ENCODE data around the gene NOTCH1.
A peak's percentile ranks its signal among the peaks of the same experiment; 100 is the strongest.

The NOTCH1 gene

DNA sequence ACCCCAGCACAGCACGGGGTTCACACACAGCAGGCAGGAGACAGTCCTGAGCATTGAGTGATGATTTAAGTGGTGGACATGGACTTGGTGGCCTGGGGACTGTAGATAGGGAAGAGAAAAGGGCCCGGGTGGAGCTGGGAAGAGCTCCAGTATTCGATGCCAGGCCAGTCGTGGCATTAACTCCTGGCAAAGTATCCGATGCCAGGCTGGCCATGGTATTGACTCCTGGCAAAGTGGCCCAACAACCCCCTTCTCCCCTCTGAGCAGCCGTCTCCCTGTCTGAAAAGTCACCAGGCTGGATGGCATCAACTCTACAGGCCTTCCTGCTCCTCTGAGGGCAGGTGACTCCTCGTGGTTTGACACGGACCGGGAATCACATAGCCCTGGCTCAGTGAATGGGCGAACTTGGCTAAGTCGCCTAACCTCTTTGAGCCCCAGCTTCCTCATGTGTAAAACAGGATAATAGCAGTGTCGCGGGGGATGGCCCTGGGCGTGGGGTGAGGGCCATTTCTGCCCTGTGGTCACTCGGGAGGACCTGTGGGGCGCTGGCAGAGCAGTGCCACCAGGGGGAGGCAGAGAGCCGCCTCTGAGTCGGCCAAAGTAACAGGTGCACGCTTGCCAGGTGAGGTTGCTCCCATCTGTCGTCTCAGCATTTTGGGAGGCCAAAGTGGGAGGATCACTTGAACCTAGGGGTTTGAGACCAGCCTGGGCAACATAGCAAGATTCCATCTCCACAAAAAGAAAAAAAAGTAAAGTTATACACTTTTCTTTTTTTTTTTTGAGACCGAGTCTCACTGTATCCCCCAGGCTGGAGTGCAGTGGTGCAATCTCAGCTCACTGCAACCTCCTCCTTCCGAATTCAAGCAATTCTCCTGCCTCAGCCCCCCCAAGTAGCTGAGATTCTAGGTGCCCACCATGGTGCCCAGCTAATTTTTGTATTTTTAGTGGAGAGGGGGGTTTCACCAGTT, 57.3 kb downstream of the NOTCH1 start:
- no peak overlapping the region for H3K4me3 ChIP-seq (replicated peaks; ENCODE audit: low read depth, low read length)
- peak; percentile 36 for DNase-seq (ENCODE audit: low read depth)
- TF ChIP-seq, protein P1, sequence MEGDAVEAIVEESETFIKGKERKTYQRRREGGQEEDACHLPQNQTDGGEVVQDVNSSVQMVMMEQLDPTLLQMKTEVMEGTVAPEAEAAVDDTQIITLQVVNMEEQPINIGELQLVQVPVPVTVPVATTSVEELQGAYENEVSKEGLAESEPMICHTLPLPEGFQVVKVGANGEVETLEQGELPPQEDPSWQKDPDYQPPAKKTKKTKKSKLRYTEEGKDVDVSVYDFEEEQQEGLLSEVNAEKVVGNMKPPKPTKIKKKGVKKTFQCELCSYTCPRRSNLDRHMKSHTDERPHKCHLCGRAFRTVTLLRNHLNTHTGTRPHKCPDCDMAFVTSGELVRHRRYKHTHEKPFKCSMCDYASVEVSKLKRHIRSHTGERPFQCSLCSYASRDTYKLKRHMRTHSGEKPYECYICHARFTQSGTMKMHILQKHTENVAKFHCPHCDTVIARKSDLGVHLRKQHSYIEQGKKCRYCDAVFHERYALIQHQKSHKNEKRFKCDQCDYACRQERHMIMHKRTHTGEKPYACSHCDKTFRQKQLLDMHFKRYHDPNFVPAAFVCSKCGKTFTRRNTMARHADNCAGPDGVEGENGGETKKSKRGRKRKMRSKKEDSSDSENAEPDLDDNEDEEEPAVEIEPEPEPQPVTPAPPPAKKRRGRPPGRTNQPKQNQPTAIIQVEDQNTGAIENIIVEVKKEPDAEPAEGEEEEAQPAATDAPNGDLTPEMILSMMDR (IDR thresholded peaks at IDR 0.05; ENCODE audit: low read length, missing control alignments): peak; percentile 87

DNA sequence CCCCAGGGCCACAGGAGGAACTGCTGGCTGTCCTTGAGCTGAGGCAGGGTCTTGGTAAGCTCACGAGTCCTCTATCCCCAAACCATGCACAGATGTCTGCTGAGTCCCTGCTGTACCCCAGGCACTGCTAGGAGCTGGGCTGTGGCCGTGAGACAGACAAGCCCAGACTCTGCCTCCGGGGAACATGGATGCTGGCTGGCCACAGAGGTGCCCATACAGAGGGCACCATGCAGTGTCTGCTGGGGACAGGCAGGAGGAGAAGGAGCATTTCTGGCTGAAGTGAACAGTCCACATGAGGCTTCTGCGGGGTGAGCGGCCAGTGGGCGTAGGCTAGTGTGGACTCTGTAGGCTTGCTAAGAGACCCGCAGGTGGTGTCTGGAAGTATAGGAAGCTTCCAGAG, 58.2 kb downstream of the NOTCH1 start:
- no peak for DNase-seq (ENCODE audit: low read depth)
- H3K4me3 ChIP-seq (replicated peaks; ENCODE audit: low read depth, low read length): no peak overlapping the region
- TF ChIP-seq, protein P1 (IDR thresholded peaks at IDR 0.05; ENCODE audit: low read length, missing control alignments): no peak

DNA sequence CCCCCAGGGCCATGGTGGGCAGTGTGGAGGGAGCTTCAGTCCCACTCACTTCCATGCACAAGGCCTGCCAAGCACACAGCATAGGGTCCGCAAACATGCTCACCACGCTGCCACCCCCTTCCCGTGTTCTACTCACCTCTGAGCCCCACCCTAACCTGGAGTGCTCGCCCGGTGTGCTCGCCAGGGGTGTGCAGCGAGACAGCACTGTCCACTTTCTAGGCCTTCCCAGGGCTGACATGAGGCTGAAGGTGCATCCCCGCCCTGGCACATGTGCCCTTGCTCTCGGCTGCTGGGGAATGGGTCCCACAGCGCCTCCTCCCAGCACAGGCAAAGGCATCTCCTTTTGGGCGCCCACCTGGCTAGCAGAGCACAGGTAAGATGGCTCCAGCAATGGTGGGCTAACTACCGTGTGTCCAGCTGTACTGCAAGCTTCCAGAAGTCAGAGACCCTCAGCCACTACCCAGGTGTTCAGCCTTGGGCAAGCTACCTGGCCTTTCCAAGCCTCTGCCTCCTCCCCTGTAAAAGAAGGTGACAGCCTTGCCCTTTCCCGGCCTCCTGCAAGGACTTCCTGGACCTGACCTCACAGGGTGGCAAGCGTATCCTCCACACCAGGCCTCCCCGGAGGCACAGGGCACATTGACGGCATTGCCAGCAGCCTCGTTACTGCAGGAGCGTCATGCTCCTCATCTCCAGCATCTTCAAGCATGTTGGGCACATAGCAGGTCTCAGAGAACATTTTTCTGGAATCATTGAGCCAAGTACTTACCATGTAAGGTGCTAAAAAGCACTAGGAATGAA, 58.8 kb downstream of the NOTCH1 start:
- no peak overlapping the region for H3K4me3 ChIP-seq (replicated peaks; ENCODE audit: low read depth, low read length)
- no peak for DNase-seq (ENCODE audit: low read depth)
- TF ChIP-seq, protein P1 (IDR thresholded peaks at IDR 0.05; ENCODE audit: low read length, missing control alignments): no peak

DNA sequence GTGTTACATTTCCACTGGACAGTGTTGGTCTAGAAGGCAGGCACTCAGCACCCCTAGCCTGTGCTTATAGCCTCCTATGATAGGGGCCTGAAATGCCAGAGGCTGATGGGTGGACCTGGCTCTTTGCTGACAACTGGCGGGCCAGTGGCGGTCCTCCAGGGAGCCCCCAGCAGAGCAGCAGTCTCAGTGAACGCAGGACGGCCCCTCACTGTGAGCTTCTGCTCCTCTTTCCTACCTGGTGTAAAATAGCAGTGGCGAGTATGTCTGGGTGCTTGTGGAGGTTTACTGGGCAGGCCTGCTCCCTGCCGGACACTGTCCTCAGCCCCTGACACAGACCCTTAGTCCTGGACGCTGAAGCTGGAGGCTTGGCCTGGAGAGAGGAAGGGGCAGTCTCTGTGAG, 59.7 kb downstream of the NOTCH1 start:
- TF ChIP-seq, protein P1 (IDR thresholded peaks at IDR 0.05; ENCODE audit: low read length, missing control alignments): no peak
- no peak overlapping the region for H3K4me3 ChIP-seq (replicated peaks; ENCODE audit: low read depth, low read length)
- no peak for DNase-seq (ENCODE audit: low read depth)

DNA sequence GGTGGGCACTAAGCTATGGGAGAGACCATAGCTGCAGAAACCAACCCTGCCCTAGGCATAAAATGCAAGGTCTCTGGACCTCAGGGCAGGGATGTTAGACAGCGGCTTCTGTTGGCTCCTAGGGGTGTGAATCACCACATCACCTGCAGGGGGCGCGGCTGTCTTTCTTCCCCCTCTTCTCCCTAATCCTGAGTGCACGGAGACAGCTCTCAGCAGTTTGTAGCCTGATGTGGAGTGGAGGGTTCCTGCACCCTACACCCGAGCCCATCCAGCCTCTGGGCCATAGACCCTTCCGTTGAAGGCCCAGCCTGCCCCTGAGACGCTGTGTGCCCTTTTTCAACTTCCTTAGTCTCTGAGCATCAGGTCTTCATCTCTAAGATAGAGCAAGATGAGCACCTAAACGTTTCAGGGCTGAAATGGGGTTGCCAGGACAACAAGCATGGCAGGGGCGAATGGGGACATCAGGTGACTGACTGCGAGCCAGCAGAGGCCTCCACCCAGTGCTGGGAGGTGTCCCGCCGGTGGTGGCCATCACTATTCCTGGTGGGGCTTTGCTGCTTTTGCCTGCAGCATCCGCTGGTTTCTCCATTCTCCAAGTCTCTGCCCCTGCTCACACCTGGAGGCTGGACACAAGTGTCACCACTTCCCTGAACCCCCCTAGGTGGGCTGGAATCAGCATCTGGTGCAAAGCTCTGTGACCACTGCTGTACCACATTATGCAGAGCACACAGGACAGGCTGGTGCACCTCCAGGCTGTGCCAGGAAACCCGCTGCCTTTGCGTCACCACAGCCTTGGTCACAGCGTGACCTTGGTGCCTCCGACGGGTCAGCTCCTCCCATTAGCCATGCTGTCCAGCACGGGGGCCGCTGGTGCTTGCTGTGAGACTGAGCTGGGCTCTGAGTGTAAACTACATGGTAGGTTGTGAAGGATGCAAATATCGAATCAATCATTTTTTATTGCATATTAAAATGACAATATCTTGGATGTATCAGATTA, 60.5 kb downstream of the NOTCH1 start:
- H3K4me3 ChIP-seq (replicated peaks; ENCODE audit: low read depth, low read length): no peak overlapping the region
- DNase-seq (ENCODE audit: low read depth): peak; percentile 80
- TF ChIP-seq, protein P1 (IDR thresholded peaks at IDR 0.05; ENCODE audit: low read length, missing control alignments): peak; percentile 82
